GM12878 (cell line): ENCODE measurements around the gene ITGA11.

Source experiments
- BCL11A ChIP-seq: IDR thresholded peaks from 2 replicates; pipeline ENCODE4 v1.6.1; 2011; ENCODE audit warnings: low read depth, low read length
- CEBPB ChIP-seq, 2 experiments: fragments of 150-350 bp in 1 of 2; IDR thresholded peaks; 2 replicates each; pipeline ENCODE4 v1.6.1; 2012 to 2014; ENCODE audit warnings: low read depth in 2 of 2, low read length in 2 of 2, borderline replicate concordance in 1 of 2, inconsistent platforms in 1 of 2
- CREM ChIP-seq: IDR thresholded peaks from 2 replicates; pipeline ENCODE4 v1.6.1; 2014; ENCODE audit warnings: antibody characterized with exemption, low read depth
- KDM1A ChIP-seq: fragments of 200-600 bp; sonication (generic); IDR thresholded peaks from 2 replicates; pipeline ENCODE4 v1.6.1; 2016; ENCODE audit warnings: borderline replicate concordance
- MYC ChIP-seq: IDR thresholded peaks from 2 replicates; pipeline ENCODE4 v1.6.1; 2011; ENCODE audit warnings: mild to moderate bottlenecking, low read length, moderate library complexity, inconsistent platforms; ENCODE audit not compliant: insufficient read depth, insufficient replicate concordance, insufficient read length, severe bottlenecking
- POLR2A ChIP-seq: IDR thresholded peaks from 2 replicates; pipeline ENCODE4 v1.6.1; 2011; ENCODE audit warnings: low read depth, mild to moderate bottlenecking, low read length
- SIN3A ChIP-seq: IDR thresholded peaks from 2 replicates; pipeline ENCODE4 v1.6.1; 2012; ENCODE audit warnings: low read depth, low read length, improper control_type of control experiment
- SMC3 ChIP-seq: IDR thresholded peaks from 2 replicates; pipeline ENCODE4 v1.6.1; 2011; ENCODE audit warnings: low read length, improper control_type of control experiment, borderline replicate concordance
- YY1 ChIP-seq: IDR thresholded peaks from 2 replicates; pipeline ENCODE4 v1.6.1; 2011; ENCODE audit warnings: low read depth, mild to moderate bottlenecking, low read length
- TF ChIP-seq, protein P1 (sequence below): IDR thresholded peaks from 2 replicates; pipeline ENCODE4 v1.6.1; 2011; ENCODE audit warnings: low read depth, low read length, improper control_type of control experiment, borderline replicate concordance
- TF ChIP-seq, protein P2 (sequence below), 3 experiments: IDR thresholded peaks in 2 of 3; conservative IDR thresholded peaks in 1 of 3; 2 replicates each; pipeline ENCODE4 v1.5.1; 2011; ENCODE audit warnings: low read depth in 3 of 3, low read length in 3 of 3, mild to moderate bottlenecking in 3 of 3, control low read depth in 2 of 3, moderate library complexity in 2 of 3, inconsistent platforms in 1 of 3, mixed read lengths in 1 of 3; ENCODE audit not compliant: control insufficient read depth in 2 of 3, insufficient read depth in 1 of 3; ENCODE audit errors: extremely low read depth in 1 of 3
- TF ChIP-seq, protein P3 (sequence below): IDR thresholded peaks from 2 replicates; pipeline ENCODE4 v1.6.1; 2011; ENCODE audit warnings: mild to moderate bottlenecking, low read depth, low read length, moderate library complexity; ENCODE audit not compliant: insufficient replicate concordance

DNA sequence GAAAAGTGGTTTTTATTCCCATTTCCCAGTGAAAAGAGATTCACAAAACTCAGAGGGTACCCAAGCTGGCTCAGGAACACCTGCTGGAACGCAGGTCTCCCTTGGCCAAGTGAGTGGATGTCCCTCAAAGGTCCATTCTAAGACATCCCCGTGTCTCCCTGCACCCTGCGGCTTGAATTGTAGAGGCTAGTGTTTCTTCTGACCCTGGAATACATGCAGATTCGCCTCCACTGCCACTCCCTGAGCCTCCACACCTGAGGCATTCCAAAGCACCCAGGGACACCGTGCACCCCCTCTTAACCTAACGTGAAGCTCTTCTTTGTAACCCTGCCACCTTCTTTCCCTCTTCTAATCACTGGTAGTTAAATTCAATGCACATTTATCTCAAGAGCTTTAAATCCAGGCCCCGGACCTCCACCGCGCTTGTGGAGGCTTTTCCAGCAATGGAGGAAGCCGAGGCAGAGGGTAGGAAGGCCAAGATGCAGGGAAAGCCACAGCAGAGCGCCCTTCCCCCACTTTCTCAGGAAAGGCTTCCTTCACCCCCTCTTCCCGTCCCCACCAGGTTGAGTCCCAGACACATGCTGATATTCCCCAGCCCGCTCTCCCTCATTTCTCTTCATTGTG lies 590 bp upstream of the ITGA11 start:
- TF ChIP-seq MYC (no peak), POLR2A (no peak), YY1 (no peak), CEBPB (IDR thresholded peaks at IDR 0.05; ENCODE audit: borderline replicate concordance in 1 of 2, low read depth in 2 of 2, low read length in 2 of 2) (no peak), SMC3 (no peak), CREM (no peak), SIN3A (no peak), KDM1A (no peak), BCL11A (no peak)
- TF ChIP-seq, protein P1, sequence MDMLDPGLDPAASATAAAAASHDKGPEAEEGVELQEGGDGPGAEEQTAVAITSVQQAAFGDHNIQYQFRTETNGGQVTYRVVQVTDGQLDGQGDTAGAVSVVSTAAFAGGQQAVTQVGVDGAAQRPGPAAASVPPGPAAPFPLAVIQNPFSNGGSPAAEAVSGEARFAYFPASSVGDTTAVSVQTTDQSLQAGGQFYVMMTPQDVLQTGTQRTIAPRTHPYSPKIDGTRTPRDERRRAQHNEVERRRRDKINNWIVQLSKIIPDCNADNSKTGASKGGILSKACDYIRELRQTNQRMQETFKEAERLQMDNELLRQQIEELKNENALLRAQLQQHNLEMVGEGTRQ: no peak
- TF ChIP-seq, protein P2, sequence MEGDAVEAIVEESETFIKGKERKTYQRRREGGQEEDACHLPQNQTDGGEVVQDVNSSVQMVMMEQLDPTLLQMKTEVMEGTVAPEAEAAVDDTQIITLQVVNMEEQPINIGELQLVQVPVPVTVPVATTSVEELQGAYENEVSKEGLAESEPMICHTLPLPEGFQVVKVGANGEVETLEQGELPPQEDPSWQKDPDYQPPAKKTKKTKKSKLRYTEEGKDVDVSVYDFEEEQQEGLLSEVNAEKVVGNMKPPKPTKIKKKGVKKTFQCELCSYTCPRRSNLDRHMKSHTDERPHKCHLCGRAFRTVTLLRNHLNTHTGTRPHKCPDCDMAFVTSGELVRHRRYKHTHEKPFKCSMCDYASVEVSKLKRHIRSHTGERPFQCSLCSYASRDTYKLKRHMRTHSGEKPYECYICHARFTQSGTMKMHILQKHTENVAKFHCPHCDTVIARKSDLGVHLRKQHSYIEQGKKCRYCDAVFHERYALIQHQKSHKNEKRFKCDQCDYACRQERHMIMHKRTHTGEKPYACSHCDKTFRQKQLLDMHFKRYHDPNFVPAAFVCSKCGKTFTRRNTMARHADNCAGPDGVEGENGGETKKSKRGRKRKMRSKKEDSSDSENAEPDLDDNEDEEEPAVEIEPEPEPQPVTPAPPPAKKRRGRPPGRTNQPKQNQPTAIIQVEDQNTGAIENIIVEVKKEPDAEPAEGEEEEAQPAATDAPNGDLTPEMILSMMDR (IDR thresholded peaks at IDR 0.05 in 2 of 3, conservative IDR thresholded peaks at IDR 0.05 in 1 of 3; ENCODE audit: control insufficient read depth in 2 of 3, extremely low read depth in 1 of 3, insufficient read depth in 1 of 3, low read depth in 3 of 3, low read length in 3 of 3): no peak
- TF ChIP-seq, protein P3, sequence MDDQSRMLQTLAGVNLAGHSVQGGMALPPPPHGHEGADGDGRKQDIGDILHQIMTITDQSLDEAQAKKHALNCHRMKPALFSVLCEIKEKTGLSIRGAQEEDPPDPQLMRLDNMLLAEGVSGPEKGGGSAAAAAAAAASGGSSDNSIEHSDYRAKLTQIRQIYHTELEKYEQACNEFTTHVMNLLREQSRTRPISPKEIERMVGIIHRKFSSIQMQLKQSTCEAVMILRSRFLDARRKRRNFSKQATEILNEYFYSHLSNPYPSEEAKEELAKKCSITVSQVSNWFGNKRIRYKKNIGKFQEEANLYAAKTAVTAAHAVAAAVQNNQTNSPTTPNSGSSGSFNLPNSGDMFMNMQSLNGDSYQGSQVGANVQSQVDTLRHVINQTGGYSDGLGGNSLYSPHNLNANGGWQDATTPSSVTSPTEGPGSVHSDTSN: no peak
